Measurements from ENCODE around the gene TNFAIP6. TPM values are rescaled to one million over a fixed set of nuclear protein-coding genes. Genes with fewer than 3 reads are reported as not detected.

The TNFAIP6 gene
- total RNA-seq, 1 experiment from 2014 or later = not detected

- Histone ChIP-seq H4K20me1 (ENCODE audit: insufficient read depth) (no peaks in the 10 kb centered on the region), H2AFZ (ENCODE audit: low read depth, low read length, poor library complexity, severe bottlenecking) (no peak overlapping the region), H3K4me2 (ENCODE audit: low read length) (no peak overlapping the region), H3K4me1 (ENCODE audit: control insufficient read depth in 1 of 2, insufficient read depth in 2 of 2, low read length in 2 of 2) (no peaks in the 10 kb centered on the region), H3K4me3 (replicated peaks in 1 of 2; ENCODE audit: low read depth in 1 of 2, low read length in 2 of 2) (no peak overlapping the region), H3K79me2 (ENCODE audit: insufficient read depth, low read length) (no peaks in the 10 kb centered on the region), H3K27me3 (ENCODE audit: insufficient read depth, low read length) (no peaks in the 10 kb centered on the region), H3K9me2 (ENCODE audit: insufficient read depth) (no peaks in the 10 kb centered on the region; the same call in none of the 2 replicates), H3K36me3 (ENCODE audit: control insufficient read depth in 1 of 2, insufficient read depth in 2 of 2, low read length in 2 of 2) (no peaks in the 10 kb centered on the region), H3K27ac (ENCODE audit: low read depth, low read length) (no peak overlapping the region), H3K9ac (ENCODE audit: low read length) (no peak overlapping the region), H3K9me3 (ENCODE audit: control insufficient read depth in 1 of 2, insufficient read depth in 1 of 2, low read depth in 1 of 2, low read length in 2 of 2) (no peaks in the 10 kb centered on the region)
- no TSS peak for BruUV-seq (replicated peaks)
- ChIA-PET RAD21 (ENCODE audit: low non-redundant PET in 1 of 2, low total read pairs in 2 of 2, uncharacterized antibody in 2 of 2, unreplicated experiment in 2 of 2) (no interaction called here), POLR2A (no interaction called here), CTCF (no interaction called here)
- intact Hi-C loops (cut with micrococcal nuclease) = no loop called here
- ATAC-seq = no peak
- TF ChIP-seq MAX (IDR thresholded peaks at IDR 0.05) (no peak), POLR2AphosphoS5 (IDR thresholded peaks at IDR 0.05; ENCODE audit: low read depth, low read length) (no peak), SIN3A (IDR thresholded peaks at IDR 0.05; ENCODE audit: low read depth) (no peak), FOSL1 (IDR thresholded peaks at IDR 0.05; ENCODE audit: low read depth) (no peak), EZH2phosphoT487 (IDR thresholded peaks at IDR 0.05; ENCODE audit: borderline replicate concordance) (no peak), CEBPB (IDR thresholded peaks at IDR 0.05; ENCODE audit: low read depth) (no peak), ZFX (IDR thresholded peaks at IDR 0.05) (no peak), YY1 (IDR thresholded peaks at IDR 0.05; ENCODE audit: extremely low read depth, insufficient replicate concordance, low read depth, low read length) (no peak), CTCF (IDR thresholded peaks at IDR 0.05 in 2 of 3, conservative IDR thresholded peaks at IDR 0.05 in 1 of 3; ENCODE audit: borderline replicate concordance in 1 of 3, insufficient read depth in 1 of 3, low read depth in 2 of 3, low read length in 2 of 3) (no peak), CBX3 (IDR thresholded peaks at IDR 0.05; ENCODE audit: low read depth) (no peak), JUND (IDR thresholded peaks at IDR 0.05) (no peak), TCF7L2 (IDR thresholded peaks at IDR 0.05; ENCODE audit: borderline replicate concordance, extremely low read depth, insufficient read depth, insufficient read length) (no peak), SRF (IDR thresholded peaks at IDR 0.05; ENCODE audit: low read depth) (no peak), ELF1 (IDR thresholded peaks at IDR 0.05; ENCODE audit: borderline replicate concordance, low read depth) (no peak), ATF3 (IDR thresholded peaks at IDR 0.05) (no peak), ZBTB33 (IDR thresholded peaks at IDR 0.05; ENCODE audit: extremely low read depth, insufficient replicate concordance, low read length) (no peak), ZNF274 (IDR thresholded peaks at IDR 0.05; ENCODE audit: low read depth, low read length) (no peak), POLR2A (IDR thresholded peaks at IDR 0.05; ENCODE audit: borderline replicate concordance, extremely low read depth, insufficient read depth, insufficient read length) (no peak)
- DNase-seq (ENCODE audit: low read depth, low spot score) = no peak
Measured at GRCh38 chr2:151358166-151358970, 976 bp downstream of the TNFAIP6 start.
